SK-N-DZ (cell line): Measurements from ENCODE around the gene CENATAC.
A peak's percentile ranks its signal among the peaks of the same experiment; 100 is the strongest.
"Not testable (repeated sequence)": the region's sequence is repeated elsewhere in the genome, so short reads cannot be mapped to it uniquely, and the experiment has no call there.

Experiments
- DNase-seq: peaks from one replicate; pipeline ENCODE4 v3.0.0-alpha.2; 2015; ENCODE audit warnings: low spot score

Gene CENATAC

DNA sequence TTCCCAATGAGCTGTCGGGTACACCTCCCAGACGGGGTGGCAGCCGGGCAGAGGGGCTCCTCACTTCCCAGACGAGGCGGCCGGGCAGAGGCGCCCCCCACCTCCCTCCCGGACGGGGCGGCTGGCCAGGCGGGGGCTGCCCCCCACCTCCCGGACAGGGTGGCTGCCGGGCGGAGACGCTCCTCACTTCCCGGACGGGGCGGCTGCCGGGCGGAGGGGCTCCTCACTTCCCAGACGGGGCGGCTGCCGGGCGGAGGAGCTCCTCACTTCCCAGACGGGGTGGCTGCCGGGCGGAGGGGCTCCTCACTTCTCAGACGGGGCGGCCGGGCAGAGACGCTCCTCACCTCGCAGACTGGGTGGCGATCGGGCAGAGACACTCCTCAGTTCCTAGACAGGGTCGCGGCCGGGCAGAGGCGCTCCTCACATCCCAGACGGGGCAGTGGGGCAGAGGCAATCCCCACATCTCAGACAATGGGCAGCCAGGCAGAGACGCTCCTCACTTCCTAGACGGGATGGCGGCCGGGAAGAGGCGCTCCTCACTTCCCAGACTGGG lies 6.4 kb upstream of the CENATAC start:
- not testable (repeated sequence) for DNase-seq

DNA sequence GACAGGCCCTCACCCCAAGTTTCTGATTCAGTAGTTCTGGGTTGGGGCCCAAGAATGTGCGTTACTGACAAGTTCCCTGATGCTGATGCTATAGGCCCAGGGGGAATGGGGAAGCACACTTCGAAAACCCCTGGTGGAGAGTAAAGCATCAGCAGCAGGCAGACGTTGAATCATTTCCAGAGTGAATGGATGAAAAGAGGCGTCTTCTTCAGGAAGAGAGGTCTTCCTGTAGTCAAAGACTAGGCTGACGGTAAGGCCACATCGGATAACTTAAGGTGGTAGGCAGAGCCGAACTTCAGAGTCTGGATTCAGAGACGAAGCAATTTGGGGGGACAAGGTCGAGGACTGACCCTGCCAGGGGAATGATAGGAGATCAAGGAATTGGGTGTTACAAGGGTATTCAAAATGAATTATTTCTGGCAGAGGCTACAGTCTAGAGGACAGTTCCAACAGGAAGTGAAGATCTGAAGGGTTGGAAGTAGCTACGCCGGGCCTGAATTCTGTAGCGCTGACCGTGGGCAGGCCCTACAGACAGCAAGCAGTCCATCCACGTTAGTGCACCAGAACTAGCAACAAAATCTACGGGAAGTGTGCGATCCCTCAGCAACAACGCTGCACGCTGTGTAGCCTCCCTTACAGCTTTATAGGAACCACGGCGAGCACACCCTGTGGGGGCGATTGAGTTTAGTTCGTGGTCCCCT lies 862 bp upstream of the CENATAC start:
- DNase-seq, result no peak

DNA sequence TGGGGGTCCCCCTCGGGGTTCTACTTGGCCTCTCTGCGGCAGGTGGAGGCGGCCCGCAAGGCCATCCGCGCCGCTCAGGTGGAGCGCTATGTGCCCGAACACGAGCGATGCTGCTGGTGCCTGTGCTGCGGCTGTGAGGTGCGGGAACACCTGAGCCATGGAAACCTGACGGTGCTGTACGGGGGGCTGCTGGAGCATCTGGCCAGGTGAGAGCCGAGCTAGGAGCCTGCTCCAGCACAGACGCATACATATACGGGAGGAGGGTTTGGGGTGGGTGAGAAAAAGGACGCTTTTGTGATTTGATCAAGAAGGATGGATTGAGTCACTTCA lies 415 bp downstream of the CENATAC start:
- DNase-seq, result no peak

DNA sequence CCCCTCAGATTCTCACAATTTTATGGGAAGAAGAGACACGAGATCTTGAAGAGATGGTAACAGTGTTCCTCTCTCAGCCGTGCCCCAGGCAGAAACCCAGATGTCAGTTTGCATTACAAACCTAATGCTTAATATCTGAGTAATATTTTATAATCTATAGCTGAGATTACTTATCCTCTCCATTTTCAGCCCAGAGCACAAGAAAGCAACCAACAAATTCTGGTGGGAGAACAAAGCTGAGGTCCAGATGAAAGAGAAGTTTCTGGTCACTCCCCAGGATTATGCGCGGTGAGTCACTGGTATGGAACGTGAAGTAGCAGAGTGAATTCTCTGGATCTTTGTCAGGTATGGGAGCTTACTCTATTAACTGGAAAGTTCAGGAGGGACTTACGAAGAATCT lies 884 bp downstream of the CENATAC start:
- DNase-seq, result no peak

DNA sequence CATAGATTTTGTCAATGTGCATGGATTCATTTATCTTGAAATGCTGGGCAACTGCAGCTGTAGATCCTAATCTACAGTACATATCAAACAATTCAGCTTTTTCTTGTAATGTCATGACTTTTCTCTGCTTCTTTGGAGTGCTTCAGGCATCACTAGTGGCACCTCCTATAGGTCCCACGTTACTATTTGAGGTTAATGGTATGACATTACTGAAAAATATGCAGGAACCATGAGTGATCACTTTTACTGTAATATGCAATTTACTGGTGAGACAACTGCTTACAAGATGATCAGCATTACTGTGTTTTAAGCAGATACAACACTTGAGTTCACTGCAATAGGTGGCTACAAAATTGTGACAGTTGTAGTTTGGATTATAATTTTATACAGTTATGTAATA lies 3.0 kb downstream of the CENATAC start:
- no peak for DNase-seq

DNA sequence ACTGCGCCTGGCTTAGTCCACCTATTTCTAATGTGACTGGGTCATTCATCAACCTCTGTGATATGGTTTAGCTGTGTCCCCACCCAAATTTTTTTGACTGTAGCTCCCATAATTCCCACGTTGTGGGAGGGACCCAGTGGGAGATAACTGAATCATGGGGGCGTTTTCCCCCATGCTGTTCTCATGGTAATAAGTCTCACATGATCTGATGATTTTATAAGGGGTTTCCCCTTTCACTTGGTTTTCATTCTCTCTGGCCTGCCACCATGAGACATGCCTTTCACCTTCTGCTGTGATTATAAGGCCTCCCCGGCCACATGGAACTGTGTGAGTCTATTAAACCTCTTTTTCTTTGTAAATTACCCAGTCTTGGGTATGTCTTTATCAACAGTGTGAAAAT lies 8.7 kb downstream of the CENATAC start:
- DNase-seq, result no peak

DNA sequence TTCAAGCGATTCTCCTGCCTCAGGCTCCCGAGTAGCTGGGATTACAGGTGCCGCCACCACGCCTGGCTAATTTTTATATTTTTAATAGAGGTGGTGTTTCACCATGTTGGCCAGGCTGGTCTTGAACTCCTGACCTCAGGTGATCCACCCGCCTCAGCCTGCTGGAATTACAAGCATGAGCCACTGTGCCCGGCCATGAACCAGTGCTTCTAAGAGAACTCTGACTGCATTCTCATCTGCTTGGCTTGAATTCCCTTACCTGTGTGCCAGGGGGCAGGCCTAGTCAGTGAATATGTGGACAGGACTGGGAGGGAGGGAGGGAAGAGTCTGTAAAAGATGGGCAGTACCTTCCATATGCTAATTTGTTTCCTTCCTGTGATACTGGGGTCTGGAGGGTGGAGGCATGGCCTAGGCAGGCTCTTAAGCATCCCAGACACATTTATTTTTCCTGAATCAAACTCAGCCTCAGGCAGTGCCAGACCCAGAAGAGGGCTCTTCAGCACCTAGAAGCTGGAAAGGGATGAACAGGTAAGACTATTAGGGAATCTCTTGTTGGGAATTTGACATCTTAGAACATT lies 13.6 kb downstream of the CENATAC start:
- no peak for DNase-seq

DNA sequence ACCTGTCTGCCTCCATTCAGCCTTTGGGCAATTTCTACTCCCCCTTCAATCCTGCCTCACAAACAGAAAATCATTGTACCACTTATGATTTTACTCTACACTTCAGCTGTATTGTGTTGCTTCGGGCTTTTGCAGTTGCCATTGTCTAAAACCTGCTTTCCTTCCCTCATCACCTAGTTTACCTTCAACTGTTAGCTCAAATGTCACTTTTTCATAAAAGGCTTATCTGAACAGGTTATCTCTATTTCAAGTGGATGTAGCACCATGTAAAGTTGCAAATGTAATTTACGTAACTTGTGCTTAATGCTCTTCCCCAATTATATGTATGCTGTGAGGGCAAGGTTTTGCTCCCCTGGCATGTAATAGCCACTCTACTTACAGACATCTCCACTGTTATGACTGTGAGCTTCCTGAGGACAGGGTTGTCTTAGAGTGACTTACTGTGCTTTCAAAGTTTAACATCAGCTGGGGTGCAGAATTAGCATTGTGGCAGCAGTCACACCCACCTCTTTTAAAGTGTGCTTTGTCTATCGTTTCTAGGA lies 14.8 kb downstream of the CENATAC start:
- DNase-seq, result no peak

DNA sequence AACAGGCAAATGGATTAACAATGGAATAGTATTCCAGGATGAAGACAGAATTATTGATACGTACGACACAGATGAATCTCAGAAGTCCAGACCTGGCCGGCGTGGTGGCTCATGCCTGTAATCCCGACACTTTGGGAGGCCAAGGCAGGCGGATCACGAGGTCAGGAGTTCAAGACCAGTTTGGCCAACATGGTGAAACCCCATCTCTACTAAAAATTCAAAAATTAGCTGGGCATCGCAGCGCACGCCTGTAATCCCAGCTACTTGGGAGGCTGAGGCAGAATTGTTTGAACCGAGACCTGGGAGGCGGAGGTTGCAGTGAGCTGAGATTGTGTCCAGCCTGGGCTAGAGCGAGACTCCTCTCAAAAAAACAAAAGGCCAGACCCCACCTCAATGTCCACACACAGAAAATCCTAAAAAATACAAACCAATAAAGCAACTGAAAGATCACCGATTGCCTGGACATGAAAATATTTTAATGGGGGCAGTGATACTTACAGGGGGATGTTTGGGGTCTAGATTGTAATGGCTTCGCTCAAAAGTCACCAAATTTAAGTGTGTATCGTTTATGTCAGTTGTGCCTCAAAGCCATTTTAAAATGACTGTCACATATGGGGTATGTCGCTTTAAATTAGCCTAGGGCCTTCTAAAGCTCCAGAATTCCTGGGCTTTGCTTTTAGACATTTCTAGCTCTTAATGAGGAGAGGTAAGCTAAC lies 16.4 kb downstream of the CENATAC start:
- no peak for DNase-seq

DNA sequence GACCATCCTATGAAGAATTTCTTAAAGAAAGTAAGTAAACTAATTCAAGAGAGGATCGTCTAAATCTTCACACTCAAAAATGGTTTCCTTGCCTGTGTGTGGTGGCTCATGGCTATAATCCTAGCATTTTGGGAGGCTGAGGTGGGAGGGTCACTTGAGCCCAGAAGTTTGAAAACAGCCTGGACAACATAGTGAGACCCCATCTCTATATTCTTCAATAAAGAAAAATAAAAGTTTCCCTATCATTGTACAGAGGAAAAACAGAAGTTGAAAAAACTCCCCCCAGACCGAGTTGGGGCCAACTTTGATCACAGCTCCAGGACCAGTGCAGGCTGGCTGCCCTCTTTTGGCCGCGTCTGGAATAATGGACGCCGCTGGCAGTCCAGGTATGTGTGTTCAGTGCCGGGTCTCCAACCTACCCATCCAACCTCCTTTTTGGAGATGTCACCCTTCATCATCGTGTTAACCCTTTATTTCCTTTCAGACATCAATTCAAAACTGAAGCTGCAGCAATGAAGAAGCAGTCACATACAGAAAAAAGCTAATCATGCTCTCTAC lies 17.2 kb downstream of the CENATAC start:
- DNase-seq, result no peak

DNA sequence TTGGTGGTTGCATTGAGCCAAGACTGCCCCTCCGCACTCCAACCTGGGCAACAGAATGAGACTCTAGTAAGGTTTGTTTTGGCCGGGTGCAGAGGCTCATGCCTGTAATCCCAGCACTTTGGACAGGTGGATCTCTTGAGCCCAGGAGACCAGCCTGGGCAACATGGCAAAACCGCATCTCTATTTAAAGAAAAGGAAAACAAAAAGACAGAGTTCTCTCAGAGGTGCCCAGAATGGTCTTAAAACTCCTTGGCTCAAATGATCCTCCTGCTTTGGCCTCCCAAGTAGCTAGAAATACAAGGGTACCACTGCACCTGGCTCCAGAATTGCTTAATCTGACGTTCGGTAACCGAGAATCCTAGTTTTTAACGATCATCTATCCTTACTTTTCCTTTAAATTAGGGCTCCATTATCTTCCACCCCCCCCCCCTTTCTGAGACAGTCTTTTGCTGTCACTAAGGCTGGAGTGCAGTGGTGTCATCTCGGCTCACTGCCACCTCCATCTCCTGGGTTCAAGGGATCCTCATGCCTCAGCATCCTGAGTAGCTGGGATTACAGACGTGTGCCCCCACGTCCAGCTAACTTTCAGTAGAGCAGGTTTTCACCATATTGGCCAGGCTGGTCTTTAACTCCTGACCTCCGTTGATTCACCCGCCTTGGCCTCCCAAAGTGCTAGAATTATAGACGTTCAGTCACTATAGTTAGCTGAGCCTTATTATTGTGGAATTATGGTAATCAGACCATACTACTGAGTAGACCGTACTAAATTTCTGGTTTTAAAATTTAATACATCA lies 18.5 kb downstream of the CENATAC start:
- no peak for DNase-seq

DNA sequence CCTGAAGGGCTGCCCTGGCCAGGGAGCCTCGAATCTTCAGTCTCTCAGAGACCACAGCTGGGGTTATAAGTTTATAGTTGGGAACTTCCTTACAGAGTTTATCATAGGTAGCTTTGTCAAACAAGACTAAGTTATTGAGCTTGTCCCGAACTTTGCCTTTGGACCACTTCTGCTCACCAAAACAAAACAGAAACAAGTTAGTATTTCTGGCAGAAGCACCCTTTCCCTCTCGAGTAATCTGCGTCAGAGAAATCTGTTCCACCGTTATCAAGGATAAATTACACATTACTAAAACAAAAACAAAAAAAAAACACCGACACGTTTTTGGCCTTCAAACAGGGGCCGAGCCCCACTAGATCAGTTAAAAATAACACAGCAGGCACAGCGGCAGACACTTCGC lies 19.4 kb downstream of the CENATAC start:
- not testable (repeated sequence) for DNase-seq

DNA sequence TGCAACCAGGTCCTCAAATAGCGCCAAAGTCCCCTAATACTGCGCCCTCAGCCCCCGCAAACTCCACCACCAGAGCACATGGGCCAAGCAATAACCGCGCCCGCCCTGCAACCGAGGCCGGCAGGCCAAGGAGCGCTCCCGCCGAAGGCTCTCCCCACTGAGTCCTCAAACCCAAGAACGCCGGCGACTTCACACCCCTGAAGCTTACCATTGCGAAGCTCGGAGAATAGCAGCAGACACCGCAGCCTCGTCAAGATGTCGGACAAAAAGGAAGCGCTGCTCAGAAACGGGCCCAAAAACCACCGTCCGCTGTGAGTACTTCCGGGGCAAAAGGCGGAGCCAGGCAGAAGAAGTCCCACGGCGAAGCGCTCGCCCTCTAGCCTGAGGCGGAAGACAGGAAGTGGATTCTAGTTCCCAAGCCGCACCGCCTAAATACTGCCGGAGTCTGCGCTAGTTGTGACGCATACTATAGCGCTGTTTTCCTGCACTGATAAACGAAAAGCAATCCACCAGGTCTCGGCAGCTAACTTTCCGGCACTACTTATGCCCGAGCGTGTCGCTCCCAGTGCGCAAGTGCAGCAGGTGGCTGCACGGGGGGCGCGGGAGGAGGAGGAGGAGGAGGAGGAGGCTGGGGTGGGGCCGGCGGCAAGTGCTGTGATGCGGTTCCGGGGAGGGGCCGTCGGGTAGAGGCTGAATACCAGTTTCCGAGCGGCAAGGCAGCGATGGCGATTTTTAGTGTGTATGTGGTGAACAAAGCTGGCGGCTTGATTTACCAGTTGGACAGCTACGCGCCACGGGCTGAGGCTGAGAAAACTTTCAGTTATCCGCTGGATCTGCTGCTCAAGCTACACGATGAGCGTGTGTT lies 20.4 kb downstream of the CENATAC start, which contains the start of the genes RPS25 and TRAPPC4:
RPS25 (minus strand) TSS at position 270 of the 865 bp plus-strand sequence; CDS start at position 211, 59 bp downstream.
TRAPPC4 (plus strand) TSS at position 693 of the 865 bp plus-strand sequence; CDS start at position 723, 30 bp downstream.
- peak; percentile 91 for DNase-seq

DNA sequence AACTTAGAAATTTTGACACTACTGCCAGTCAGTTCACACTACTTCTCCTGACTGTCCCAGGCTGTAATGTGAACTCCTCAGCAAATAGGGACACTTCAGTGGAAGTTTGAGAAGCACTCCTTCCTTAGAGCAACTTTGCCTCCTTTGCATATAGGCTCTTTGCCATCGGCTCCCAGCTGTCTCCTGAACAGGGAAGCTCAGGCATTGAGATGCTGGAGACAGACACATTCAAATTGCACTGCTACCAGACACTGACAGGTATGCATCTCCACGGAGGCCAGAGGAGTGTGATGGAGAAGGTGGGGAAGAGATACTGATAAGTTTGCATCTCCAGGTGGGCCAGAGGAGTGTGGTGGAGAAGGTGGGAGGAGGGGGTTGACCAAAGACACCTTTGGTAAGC lies 22.1 kb downstream of the CENATAC start:
- no peak for DNase-seq

DNA sequence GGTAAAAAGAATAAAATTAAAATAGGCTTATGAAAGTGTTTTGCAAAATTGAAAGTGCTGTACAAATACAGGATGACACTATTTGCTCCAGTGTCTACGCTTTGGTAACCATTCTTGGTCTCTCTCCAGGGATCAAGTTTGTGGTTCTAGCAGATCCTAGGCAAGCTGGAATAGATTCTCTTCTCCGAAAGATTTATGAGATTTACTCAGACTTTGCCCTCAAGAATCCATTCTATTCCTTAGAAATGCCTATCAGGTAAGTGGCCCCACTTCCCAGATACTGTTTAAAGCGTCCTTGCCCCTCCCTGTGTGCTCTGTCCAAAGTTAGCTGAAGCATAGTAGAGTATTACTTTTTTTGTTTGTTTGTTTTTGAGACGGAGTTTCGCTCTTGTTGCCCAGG lies 23.7 kb downstream of the CENATAC start:
- no peak for DNase-seq

DNA sequence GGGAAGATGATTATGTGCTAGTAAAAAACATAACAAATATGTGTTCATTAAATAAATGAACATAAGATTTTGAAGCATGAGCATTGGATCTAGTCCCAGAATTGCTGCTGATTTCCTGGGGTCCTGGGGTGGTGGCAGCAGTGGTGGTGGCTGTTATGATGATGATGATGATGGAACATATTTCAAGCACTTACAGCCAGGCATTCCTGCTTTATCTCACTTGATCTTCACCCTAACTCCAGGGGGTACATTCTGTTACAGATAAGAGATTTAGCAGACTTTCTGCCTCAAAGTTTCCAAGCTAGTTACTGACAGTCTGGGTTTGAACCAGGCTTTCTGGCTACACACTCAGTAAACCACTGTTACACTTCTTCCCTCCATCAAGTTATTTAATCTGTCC lies 25.8 kb downstream of the CENATAC start:
- DNase-seq, result no peak

DNA sequence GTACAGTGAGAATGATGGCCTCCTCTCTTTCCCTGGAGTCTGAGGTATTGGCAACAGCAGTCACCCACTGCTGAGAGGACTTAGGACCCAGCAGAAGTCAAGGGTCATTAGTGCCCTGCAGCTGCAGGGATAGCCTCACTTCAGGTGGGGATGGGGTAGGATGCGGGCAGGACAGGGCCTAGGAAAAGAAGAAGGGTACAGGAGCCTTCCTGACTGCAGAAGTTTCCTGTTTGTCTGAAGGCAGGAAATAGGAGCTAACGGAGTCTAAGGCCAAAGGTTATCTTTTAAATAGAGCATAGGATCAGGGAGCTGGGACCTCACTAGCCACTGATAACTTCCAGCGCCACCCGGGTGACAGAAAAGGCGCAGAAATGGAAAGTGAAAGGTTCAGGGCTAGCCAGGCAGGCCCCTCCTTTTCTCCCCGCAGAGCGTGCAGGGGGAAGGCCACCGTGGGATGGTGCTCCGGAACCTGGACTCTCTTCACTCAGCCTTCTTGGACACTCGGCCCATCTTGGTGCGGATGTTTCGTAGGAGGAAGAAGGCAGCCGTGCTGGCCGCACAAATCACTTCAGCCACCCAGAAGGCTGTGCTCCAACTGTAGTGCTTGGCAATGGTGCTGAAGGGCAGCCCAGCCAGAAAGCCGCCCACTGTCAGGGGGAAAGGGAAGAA lies 26.6 kb downstream of the CENATAC start:
- no peak for DNase-seq

DNA sequence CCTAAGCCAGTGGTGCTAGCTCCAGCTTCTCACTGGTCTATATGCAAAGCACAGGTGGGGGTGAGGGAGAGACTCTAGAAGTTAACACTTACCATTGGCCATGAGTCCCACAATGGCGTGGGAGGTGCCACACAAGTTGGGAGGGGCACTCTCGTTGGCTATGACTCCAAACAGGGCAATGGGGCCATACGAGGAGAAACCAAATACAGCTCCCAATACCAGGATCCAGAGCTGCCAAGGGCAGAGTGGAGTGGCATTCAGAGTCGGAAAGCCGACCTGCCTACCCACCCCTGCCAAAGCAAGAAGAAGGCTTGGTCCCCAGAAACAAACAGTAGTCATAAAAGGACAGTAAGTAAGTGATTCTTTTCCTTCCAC lies 27.1 kb downstream of the CENATAC start:
- no peak for DNase-seq

DNA sequence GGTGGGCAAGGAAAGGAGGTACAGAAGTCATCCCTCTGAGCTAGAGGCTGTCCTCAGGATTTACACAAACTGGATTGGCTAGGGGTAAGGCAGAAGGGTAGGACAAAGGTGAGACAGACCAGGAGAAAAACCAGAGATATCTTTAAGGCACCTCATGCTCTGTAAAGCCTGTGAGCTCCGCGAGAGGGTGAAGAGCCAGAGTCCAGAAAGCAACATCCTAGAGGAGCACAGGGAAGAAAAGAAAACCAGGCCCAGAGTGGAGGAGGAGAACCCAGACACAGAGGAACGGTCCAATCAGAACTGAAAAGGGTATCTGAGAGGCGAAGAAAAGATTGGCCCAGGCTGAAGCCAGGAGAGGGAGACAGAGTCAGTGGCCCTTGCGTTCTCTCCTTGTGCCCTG lies 27.6 kb downstream of the CENATAC start:
- no peak for DNase-seq
